GM12878 (cell line): ENCODE results near the gene NRAS. TPM values are rescaled to one million over a fixed set of nuclear protein-coding genes. Genes with fewer than 3 reads are reported as not detected.

Source experiments
- BACH1 ChIP-seq: fragments of 450-650 bp; IDR thresholded peaks from 2 replicates; pipeline ENCODE4 v1.6.1; 2017; ENCODE audit warnings: mild to moderate bottlenecking, borderline replicate concordance
- BCL11A ChIP-seq: IDR thresholded peaks from 2 replicates; pipeline ENCODE4 v1.6.1; 2011; ENCODE audit warnings: low read depth, low read length
- BHLHE40 ChIP-seq, 2 experiments: fragments of 450-650 bp in 1 of 2; IDR thresholded peaks; 2 replicates each; pipeline ENCODE4 v1.6.1; 2011 to 2017; ENCODE audit warnings: low read depth in 2 of 2, borderline replicate concordance in 1 of 2, improper control_type of control experiment in 1 of 2, low read length in 1 of 2, mild to moderate bottlenecking in 1 of 2
- CBX5 ChIP-seq: sonication (generic); IDR thresholded peaks from 2 replicates; pipeline ENCODE4 v1.6.1; 2016; ENCODE audit warnings: low read depth, moderate library complexity, mild to moderate bottlenecking, inconsistent platforms
- CEBPB ChIP-seq, 2 experiments: fragments of 150-350 bp in 1 of 2; IDR thresholded peaks; 2 replicates each; pipeline ENCODE4 v1.6.1; 2012 to 2014; ENCODE audit warnings: low read depth in 2 of 2, low read length in 2 of 2, borderline replicate concordance in 1 of 2, inconsistent platforms in 1 of 2
- CHD1 ChIP-seq: IDR thresholded peaks from 2 replicates; pipeline ENCODE4 v1.6.1; 2012; ENCODE audit warnings: low read depth, low read length, improper control_type of control experiment
- ETV6 ChIP-seq, 2 experiments: fragments of 450-650 bp in 1 of 2; IDR thresholded peaks in 1 of 2; conservative IDR thresholded peaks in 1 of 2; 2 replicates each; pipeline ENCODE4 v1.6.1; 2014; ENCODE audit warnings: antibody characterized with exemption in 1 of 2, borderline replicate concordance in 1 of 2, low read depth in 1 of 2, mild to moderate bottlenecking in 1 of 2, moderate library complexity in 1 of 2
- FOS ChIP-seq: IDR thresholded peaks from 3 replicates; pipeline ENCODE4 v1.6.1; 2011; ENCODE audit warnings: borderline replicate concordance; ENCODE audit not compliant: insufficient read length; ENCODE audit errors: extremely low read depth
- FOXM1 ChIP-seq: IDR thresholded peaks from 2 replicates; pipeline ENCODE4 v1.6.1; 2012; ENCODE audit warnings: low read depth, mild to moderate bottlenecking, inconsistent platforms, low read length, moderate library complexity
- KLF5 ChIP-seq: fragments of 450-650 bp; IDR thresholded peaks from 2 replicates; pipeline ENCODE4 v1.6.1; 2014; ENCODE audit warnings: mild to moderate bottlenecking; ENCODE audit not compliant: partially characterized antibody
- MXI1 ChIP-seq: fragments of 150-350 bp; IDR thresholded peaks from 2 replicates; pipeline ENCODE4 v1.6.1; 2011; ENCODE audit warnings: low read depth, mild to moderate bottlenecking, inconsistent platforms, low read length, improper control_type of control experiment
- MYB ChIP-seq: fragments of 150-350 bp; IDR thresholded peaks from 2 replicates; pipeline ENCODE4 v1.6.1; 2014; ENCODE audit warnings: mild to moderate bottlenecking, low read depth, low read length, borderline replicate concordance
- PAX5 ChIP-seq: IDR thresholded peaks from 2 replicates; pipeline ENCODE4 v1.6.1; 2011; ENCODE audit warnings: low read depth, low read length, borderline replicate concordance
- PML ChIP-seq: IDR thresholded peaks from 2 replicates; pipeline ENCODE4 v1.6.1; 2012; ENCODE audit warnings: low read length, inconsistent platforms
- SMAD1 ChIP-seq: fragments of 450-650 bp; IDR thresholded peaks from 2 replicates; pipeline ENCODE4 v1.6.1; 2018; ENCODE audit warnings: mild to moderate bottlenecking, low read depth; ENCODE audit not compliant: partially characterized antibody
- SREBF2 ChIP-seq: IDR thresholded peaks from 2 replicates; pipeline ENCODE4 v1.6.1; 2012; ENCODE audit warnings: mild to moderate bottlenecking, low read length
- TBL1XR1 ChIP-seq: IDR thresholded peaks from 2 replicates; pipeline ENCODE4 v1.6.1; 2012; ENCODE audit warnings: low read depth, low read length, improper control_type of control experiment
- polyA plus RNA-seq, 11 experiments: library from polyadenylated mRNA; depleted of rRNA in 4 of 11; unstranded in 6 of 11; stranded (reverse) in 5 of 11; fragments of >200 nt; fragmentation: Nextera tagmentation in 4 of 11; fragmentation: Illumina TruSeq in 1 of 11; extraction: Ambion mirVana in 4 of 11; extraction: Trizol in 1 of 11; gene quantifications; 1 replicate in 1 of 11; 2 replicates in 10 of 11; pipeline versions ENCODE4 v1.2.1 to v1.2.3, GENCODE V29; 2011 to 2016; ENCODE audit warnings: inconsistent platforms in 2 of 11, missing spikeins in 2 of 11, low read depth in 1 of 11
- total RNA-seq, 4 experiments: library from RNA; depleted of rRNA in 3 of 4; stranded (reverse); fragments of >200 nt in 3 of 4; fragmentation: Illumina TruSeq in 1 of 4; extraction: Trizol in 1 of 4; gene quantifications; 2 replicates each; pipeline versions ENCODE4 v1.2.1 to v1.2.3, GENCODE V29; 2013 to 2021
- TF ChIP-seq, protein P1 (sequence below): IDR thresholded peaks from 2 replicates; pipeline ENCODE4 v1.6.1; 2012; ENCODE audit warnings: improper control_type of control experiment, low read depth, low read length; ENCODE audit not compliant: insufficient replicate concordance
- TF ChIP-seq, protein P2 (sequence below): IDR thresholded peaks from 2 replicates; pipeline ENCODE4 v1.6.1; 2011; ENCODE audit warnings: borderline replicate concordance, low read depth, mild to moderate bottlenecking, moderate library complexity, low read length; ENCODE audit not compliant: insufficient read depth, poor library complexity, severe bottlenecking
- TF ChIP-seq, protein P3 (sequence below): fragments of 150-350 bp; IDR thresholded peaks from 2 replicates; pipeline ENCODE4 v1.6.1; 2014; ENCODE audit warnings: mild to moderate bottlenecking, low read depth, low read length

NRAS gene
- total and polyA plus RNA-seq, 10 of the 15 experiments (the other 5 are each of a cell fraction or from before 2014, with no cell fraction given): 31.7 to 73.2 (median 66.2) TPM

DNA sequence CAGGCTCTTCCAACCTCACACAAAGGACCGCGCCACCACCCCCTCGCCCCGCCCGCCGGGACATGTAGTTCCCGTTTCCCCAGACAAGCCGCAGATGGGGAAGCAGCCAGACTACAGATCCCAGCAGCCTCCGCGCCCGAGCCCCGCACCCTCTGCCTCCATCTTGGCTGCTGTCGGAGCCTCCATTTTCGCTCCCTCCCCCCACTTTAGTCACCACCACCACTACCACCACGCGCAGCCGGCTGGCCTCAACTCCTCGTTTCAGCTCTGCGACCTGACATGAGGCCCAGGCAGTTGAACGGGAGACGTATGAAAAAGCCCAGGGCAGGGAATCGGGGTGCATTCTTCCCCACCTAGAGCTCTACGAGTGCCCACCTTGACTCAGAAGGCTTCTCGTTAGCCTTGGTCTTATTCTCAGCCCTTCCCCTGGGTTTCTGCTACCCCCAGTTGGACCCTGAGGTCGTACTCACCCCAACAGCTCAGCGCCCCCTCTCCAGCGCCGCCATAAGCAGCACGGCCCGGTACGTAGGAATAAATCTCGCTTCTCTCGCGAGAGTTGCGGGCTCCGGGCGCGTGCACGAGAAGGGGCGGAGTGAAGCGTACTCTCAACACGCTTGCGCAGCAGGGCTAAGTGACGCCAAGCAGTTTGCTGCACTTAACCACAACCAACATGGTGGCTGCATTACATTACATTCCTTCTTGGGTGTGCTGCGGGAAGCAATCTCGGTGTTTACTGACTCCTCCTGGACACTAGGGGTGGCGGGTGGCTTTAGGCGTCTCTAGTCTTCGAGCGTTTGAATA, 41.1 kb upstream of the NRAS start, which contains the start of gene CSDE1 (continued):
- TF ChIP-seq FOXM1 (0 out of 2 replicates have a peak, but pooled peaks have one; percentile 9), MYB (no peak), FOS (no peak), CBX5 (no peak), KLF5 (peak; percentile 86), BCL11A (no peak), BACH1 (peak; percentile 33; the same call in 1 of the 2 replicates), SMAD1 (no peak), SREBF2 (no peak), BHLHE40 (IDR thresholded peaks at IDR 0.05; ENCODE audit: borderline replicate concordance in 1 of 2, low read depth in 2 of 2, low read length in 1 of 2) (peak; percentile 85 to 92), CEBPB (IDR thresholded peaks at IDR 0.05; ENCODE audit: borderline replicate concordance in 1 of 2, low read depth in 2 of 2, low read length in 2 of 2) (no peak), TBL1XR1 (no peak; the same call in 1 of the 2 replicates), CHD1 (peak; percentile 26; the same call in 1 of the 2 replicates), ETV6 (conservative IDR thresholded peaks at IDR 0.05 in 1 of 2, IDR thresholded peaks at IDR 0.05 in 1 of 2; ENCODE audit: borderline replicate concordance in 1 of 2, low read depth in 1 of 2) (0 out of 4 replicates have a peak, but pooled peaks of 1 of the 2 experiments have one; percentile 22), MXI1 (no peak), PAX5 (peak; percentile 28; the same call in 1 of the 2 replicates), PML (peak; percentile 97)
- TF ChIP-seq, protein P1, sequence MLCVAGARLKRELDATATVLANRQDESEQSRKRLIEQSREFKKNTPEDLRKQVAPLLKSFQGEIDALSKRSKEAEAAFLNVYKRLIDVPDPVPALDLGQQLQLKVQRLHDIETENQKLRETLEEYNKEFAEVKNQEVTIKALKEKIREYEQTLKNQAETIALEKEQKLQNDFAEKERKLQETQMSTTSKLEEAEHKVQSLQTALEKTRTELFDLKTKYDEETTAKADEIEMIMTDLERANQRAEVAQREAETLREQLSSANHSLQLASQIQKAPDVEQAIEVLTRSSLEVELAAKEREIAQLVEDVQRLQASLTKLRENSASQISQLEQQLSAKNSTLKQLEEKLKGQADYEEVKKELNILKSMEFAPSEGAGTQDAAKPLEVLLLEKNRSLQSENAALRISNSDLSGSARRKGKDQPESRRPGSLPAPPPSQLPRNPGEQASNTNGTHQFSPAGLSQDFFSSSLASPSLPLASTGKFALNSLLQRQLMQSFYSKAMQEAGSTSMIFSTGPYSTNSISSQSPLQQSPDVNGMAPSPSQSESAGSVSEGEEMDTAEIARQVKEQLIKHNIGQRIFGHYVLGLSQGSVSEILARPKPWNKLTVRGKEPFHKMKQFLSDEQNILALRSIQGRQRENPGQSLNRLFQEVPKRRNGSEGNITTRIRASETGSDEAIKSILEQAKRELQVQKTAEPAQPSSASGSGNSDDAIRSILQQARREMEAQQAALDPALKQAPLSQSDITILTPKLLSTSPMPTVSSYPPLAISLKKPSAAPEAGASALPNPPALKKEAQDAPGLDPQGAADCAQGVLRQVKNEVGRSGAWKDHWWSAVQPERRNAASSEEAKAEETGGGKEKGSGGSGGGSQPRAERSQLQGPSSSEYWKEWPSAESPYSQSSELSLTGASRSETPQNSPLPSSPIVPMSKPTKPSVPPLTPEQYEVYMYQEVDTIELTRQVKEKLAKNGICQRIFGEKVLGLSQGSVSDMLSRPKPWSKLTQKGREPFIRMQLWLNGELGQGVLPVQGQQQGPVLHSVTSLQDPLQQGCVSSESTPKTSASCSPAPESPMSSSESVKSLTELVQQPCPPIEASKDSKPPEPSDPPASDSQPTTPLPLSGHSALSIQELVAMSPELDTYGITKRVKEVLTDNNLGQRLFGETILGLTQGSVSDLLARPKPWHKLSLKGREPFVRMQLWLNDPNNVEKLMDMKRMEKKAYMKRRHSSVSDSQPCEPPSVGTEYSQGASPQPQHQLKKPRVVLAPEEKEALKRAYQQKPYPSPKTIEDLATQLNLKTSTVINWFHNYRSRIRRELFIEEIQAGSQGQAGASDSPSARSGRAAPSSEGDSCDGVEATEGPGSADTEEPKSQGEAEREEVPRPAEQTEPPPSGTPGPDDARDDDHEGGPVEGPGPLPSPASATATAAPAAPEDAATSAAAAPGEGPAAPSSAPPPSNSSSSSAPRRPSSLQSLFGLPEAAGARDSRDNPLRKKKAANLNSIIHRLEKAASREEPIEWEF: no peak
- TF ChIP-seq, protein P2, sequence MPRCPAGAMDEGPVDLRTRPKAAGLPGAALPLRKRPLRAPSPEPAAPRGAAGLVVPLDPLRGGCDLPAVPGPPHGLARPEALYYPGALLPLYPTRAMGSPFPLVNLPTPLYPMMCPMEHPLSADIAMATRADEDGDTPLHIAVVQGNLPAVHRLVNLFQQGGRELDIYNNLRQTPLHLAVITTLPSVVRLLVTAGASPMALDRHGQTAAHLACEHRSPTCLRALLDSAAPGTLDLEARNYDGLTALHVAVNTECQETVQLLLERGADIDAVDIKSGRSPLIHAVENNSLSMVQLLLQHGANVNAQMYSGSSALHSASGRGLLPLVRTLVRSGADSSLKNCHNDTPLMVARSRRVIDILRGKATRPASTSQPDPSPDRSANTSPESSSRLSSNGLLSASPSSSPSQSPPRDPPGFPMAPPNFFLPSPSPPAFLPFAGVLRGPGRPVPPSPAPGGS: no peak
- TF ChIP-seq, protein P3, sequence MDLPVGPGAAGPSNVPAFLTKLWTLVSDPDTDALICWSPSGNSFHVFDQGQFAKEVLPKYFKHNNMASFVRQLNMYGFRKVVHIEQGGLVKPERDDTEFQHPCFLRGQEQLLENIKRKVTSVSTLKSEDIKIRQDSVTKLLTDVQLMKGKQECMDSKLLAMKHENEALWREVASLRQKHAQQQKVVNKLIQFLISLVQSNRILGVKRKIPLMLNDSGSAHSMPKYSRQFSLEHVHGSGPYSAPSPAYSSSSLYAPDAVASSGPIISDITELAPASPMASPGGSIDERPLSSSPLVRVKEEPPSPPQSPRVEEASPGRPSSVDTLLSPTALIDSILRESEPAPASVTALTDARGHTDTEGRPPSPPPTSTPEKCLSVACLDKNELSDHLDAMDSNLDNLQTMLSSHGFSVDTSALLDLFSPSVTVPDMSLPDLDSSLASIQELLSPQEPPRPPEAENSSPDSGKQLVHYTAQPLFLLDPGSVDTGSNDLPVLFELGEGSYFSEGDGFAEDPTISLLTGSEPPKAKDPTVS: no peak
